Right hindlimb (tissue), 1 donor: Measurements from ENCODE around the gene IMPA2.
"Not testable (repeated sequence)": the region's sequence is repeated elsewhere in the genome, so short reads cannot be mapped to it uniquely, and the experiment has no call there.

ENCODE experiments used
- DNase-seq: peaks from one replicate; pipeline ENCODE4 v3.0.0-alpha.2; 2018

IMPA2 gene

GRCh38 chr18:12053289-12053688, 72.0 kb downstream of the IMPA2 start:
- no peak for DNase-seq

- no peak for DNase-seq
Observed at GRCh38 chr18:12056034-12056883, 75.0 kb downstream of the IMPA2 start.

DNA sequence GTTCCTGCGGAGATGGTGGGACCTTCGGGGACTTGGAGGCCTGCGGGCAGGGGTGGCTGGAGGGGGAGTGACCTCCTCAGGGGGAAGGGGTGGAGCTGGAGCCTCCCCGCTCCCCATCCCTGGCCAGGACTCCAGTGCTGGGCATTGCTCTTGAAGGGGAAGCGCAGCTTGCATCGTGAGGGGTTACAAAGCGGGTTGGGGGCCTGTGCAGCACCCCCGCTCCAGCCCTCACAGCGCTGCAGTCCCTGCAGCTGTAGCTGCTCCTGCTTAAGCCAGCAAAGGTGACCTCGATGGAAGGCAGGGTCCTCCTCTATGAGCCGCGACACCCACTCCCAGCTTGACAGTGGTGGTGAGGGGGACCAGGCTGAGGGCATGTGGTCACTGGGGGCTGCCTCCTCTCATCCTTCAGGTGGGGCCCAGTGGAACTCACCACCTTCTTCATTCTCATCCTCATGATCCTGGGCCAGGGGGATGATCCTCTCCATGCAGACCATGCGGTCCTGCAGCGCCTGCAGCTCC, 75.6 kb downstream of the IMPA2 start:
- no peak for DNase-seq

GRCh38 chr18:12057419-12058039, 76.2 kb downstream of the IMPA2 start:
- no peak for DNase-seq

DNA sequence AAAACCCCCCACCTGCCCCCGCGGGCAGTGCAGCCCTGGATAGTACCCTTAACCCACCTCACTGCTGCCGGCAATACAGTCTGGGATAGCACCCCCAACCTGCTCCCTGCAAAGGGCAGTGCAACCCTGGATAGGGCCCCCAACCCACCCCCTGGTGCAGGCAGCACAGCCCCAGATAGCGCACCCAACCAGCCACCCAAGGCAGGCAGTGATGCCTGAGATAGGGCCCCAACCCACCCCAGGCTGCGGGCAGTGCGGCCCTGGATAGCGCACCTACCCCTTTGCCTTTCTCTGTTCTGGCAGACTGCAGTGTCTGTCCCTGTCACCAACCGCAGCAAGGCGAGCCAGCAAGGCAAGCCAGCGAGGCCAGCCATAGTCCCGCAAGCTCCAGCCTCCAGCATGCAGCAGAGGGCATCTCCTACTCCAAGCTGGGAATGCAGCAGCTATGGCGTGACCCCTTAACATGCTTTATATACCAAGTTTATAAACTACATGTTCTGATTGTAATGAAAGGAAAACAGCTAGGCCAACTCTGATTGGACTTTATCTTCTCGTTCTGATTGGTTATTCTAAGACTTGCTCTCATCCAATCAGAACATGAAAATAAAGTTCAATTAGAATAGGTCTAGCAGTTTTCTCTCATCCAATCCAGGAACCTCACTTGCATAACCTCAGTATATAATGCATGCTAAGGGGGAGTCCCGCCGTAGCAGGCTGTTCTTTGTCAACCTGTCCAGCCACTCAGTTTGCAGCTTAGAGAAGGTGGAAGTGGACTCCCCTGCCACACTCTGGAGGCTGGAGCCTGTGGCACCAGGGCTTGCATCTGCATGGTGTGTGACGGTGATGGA, 78.3 kb downstream of the IMPA2 start:
- DNase-seq: no peak

DNA sequence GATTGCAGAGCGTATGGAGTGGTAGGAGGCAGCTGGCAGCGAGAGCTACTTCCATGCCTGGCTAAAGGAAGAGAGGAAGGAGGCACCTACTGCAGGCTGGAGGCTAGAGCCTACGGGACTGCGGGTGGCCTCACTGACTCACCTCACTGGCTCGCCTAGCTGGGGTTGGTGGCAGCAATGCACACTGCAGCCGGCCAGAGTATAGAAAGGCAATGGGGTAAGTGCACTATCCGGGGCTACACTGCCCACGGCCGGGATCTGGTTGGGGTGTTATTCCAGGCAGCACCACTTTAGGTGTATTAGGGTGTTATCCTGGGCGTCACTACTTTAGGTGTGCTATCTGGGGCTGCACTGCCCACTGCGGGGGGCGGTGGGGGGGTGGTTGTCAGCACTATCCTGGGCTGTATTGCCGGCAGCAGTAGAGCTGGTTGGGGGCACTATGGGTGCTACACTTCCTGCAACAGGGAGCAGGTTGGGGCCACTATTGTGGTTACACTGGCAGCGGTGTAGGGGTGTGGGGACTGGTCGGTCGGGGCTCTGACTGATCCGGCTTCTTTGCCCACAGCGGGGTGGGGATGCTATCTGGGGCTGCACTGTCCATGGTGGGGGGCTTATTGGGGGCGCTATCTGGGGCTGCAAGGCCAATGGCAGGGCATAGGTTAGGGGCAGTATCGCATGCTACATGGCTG, 79.0 kb downstream of the IMPA2 start:
- no peak for DNase-seq

GRCh38 chr18:12061685-12062084, 80.4 kb downstream of the IMPA2 start:
- no peak for DNase-seq

- DNase-seq: no peak
Observed at GRCh38 chr18:12062974-12063373, 81.7 kb downstream of the IMPA2 start.

GRCh38 chr18:12064086-12064763, 82.9 kb downstream of the IMPA2 start:
- DNase-seq: no peak

- DNase-seq: no peak
Observed at GRCh38 chr18:12065397-12065796, 84.1 kb downstream of the IMPA2 start.

DNA sequence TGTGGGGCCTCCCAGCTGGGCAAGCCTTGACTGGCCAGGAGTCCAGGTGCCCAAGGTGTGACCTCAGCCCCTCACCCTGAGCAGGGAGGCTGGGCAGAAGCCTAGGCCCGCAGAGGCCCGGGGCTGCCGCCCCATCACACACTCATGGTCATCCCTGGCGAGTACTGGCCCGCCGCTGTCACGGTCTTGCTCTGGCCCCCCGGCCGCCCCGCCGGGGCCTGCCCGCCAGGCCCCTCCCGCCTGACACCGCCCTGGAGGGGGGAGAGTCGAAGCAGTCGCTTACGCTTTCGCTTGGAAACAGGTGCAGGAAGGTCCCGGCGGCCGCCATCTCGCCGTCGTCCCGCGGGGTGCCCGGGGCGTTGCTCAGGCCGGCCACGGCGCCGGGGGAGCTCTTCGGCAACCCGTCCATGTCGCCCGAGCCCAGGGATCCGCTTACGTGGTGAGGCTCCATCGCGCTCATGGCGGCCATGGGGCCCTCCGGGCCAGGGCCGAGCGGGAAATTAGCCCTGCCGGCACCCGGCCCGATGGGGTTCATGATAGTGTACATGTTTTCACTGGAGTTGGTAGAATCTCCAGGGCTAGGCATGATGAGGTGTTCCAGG, 85.7 kb downstream of the IMPA2 start:
- no peak for DNase-seq

GRCh38 chr18:12067671-12068070, 86.4 kb downstream of the IMPA2 start:
- DNase-seq: no peak

DNA sequence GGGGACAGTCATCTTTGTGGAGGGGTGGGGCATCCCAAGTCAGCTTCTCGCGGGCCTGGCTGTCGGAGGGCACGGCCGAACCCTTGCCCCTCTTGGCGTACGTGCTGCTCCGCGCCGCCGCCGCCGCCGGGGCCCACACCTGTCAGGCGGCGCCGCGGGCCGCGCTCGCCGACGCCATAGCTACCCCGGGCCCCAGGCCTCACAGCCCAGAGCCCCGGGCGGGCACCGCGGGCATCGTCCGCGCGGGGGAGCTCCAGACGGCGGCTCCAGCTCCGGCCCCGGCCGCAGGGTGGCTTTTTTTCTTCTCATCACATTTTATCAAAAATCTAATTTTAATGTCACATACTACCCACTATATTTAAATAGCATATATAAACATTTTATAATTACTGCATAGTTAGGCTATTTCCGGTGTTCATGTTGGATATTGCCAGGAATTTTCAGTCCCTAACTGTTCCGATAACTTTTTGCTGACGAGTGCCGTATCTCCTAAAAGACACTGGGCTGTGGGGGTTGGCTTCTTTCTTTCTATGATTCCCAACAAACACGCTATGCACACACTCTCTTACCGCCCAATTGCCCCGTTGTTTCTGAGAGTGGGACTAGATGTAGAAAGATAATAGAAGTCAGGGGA, 87.1 kb downstream of the IMPA2 start:
- DNase-seq: not testable (repeated sequence)

- DNase-seq: no peak
Observed at GRCh38 chr18:12068950-12069320, 87.6 kb downstream of the IMPA2 start.

GRCh38 chr18:12071066-12071465, 89.8 kb downstream of the IMPA2 start:
- DNase-seq: not testable (repeated sequence)

GRCh38 chr18:12072996-12073395, 91.7 kb downstream of the IMPA2 start:
- no peak for DNase-seq

DNA sequence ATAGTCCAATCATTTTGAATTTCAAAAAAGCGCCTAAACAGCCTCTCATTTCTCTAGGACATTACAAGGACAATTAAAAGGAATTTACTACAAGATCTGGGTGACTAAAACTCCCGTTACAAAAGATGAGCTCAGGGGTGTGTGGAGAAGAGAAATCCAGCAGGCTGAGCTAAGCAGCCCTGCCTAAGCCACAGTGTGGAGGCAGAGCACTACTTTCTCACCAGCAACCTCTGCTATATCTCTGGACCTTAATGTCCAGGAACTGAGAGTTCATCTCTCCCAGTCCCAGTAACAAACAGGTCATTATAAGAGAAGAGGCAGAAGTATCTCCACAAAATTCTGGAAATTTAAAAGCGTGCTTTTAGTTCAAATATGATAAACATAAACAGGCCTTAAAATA, 93.4 kb downstream of the IMPA2 start:
- DNase-seq: peak; percentile 48

DNA sequence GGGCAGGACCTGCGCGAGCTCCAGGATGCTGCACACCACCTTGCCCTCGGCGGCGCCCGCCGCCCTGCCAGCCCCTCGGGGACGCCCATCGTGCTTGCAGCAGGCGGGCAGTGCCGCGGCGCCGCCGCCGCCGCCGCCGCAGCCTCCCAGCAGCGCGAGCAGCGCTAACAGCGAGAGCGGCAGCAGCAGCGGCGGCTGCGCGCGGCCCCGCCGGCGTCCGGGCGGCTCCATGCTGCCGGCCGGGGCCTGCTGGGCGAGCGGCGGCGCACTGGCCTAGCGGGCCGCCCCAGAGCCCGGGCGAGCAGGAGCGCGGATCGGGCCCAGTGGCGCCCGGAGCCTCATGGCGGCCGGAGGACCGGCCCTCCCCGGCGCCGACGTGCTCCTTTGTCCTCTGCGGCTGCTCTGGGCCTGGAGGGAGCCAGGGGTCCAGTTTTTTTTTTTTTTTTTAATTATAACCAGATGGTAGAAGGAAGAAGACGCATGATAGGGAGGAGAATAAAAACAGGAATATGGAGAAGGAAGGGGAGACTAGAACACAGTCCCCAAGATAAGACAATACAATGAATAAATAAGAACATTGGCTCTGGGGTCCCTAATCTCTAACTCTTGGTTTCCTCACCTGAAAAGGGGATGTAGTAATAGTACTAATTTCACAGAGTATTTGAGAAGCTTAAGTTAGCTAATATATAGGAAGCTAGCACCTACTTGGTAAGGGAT, 95.3 kb downstream of the IMPA2 start:
- peak; percentile 48 for DNase-seq

GRCh38 chr18:12077994-12078393, 96.7 kb downstream of the IMPA2 start:
- DNase-seq: not testable (repeated sequence)

GRCh38 chr18:12079491-12080237, 98.4 kb downstream of the IMPA2 start:
- DNase-seq: peak; percentile 83
